RWPE2 (cell line): Measurements from ENCODE around the gene HSD17B11.

ENCODE experiments used
- ATAC-seq: fragments of 200-7000 bp; cut with Tn5 transposase; 3 replicates; pipeline ENCODE4 v1.9.1; 2021; ENCODE audit warnings: low read depth
- DNase-seq: peaks from one replicate; pipeline ENCODE4 v3.0.0-alpha.2; 2020; ENCODE audit warnings: low spot score
- H3K27ac ChIP-seq: fragments of 450-650 bp; 2 replicates; pipeline ENCODE4 v1.5.1; 2017; ENCODE audit warnings: mild to moderate bottlenecking; ENCODE audit not compliant: poor library complexity, severe bottlenecking
- H3K27me3 ChIP-seq: fragments of 250-450 bp; sonication (Bioruptor Pico); 2 replicates; pipeline ENCODE4 v1.5.1; 2021; ENCODE audit warnings: mild to moderate bottlenecking, moderate library complexity; ENCODE audit not compliant: insufficient read depth, poor library complexity, severe bottlenecking
- H3K36me3 ChIP-seq: fragments of 250-450 bp; sonication (Bioruptor Pico); 2 replicates; pipeline ENCODE4 v1.5.1; 2020; ENCODE audit warnings: low read depth, mild to moderate bottlenecking, moderate library complexity
- H3K4me1 ChIP-seq: fragments of 250-450 bp; sonication (Bioruptor Pico); 2 replicates; pipeline ENCODE4 v1.5.1; 2021; ENCODE audit warnings: mild to moderate bottlenecking, moderate library complexity; ENCODE audit not compliant: insufficient read depth, poor library complexity, severe bottlenecking
- H3K4me3 ChIP-seq: fragments of 250-450 bp; sonication (Bioruptor Pico); 2 replicates; pipeline ENCODE4 v1.5.1; 2021; ENCODE audit warnings: mild to moderate bottlenecking, moderate library complexity; ENCODE audit not compliant: severe bottlenecking
- H3K9me3 ChIP-seq: fragments of 250-450 bp; sonication (Bioruptor Pico); 2 replicates; pipeline ENCODE4 v1.5.1; 2021; ENCODE audit warnings: mild to moderate bottlenecking, moderate library complexity; ENCODE audit not compliant: severe bottlenecking
- CTCF ChIP-seq: fragments of 450-650 bp; IDR thresholded peaks from one replicate; pipeline ENCODE4 v1.5.1; 2017; ENCODE audit warnings: mild to moderate bottlenecking, moderate library complexity; ENCODE audit not compliant: poor library complexity, severe bottlenecking

Gene HSD17B11

GRCh38 chr4:87360338-87360935 is 30.6 kb downstream of the HSD17B11 start:
- ATAC-seq (no peak), DNase-seq (no peak)
- Histone ChIP-seq H3K27ac (no peak overlapping the region), H3K9me3 (no peaks in the 10 kb centered on the region), H3K27me3 (no peaks in the 10 kb centered on the region), H3K4me1 (peaks cover 9% of the 10 kb centered on the region), H3K36me3 (no peaks in the 10 kb centered on the region), H3K4me3 (no peak overlapping the region)
- TF ChIP-seq CTCF, result no peak

- H3K4me3 ChIP-seq, result no peak overlapping the region
- no peaks in the 10 kb centered on the region for H3K27me3 ChIP-seq
- no peaks in the 10 kb centered on the region for H3K36me3 ChIP-seq
- DNase-seq, result no peak
- ATAC-seq, result no peak
- no peaks in the 10 kb centered on the region for H3K9me3 ChIP-seq
- no peak overlapping the region for H3K27ac ChIP-seq
- TF ChIP-seq CTCF, result no peak
- peaks cover 19% of the 10 kb centered on the region for H3K4me1 ChIP-seq
These were observed 31.7 kb downstream of the HSD17B11 start for GRCh38 chr4:87359258-87359657.

GRCh38 chr4:87356832-87357526 is 34.0 kb downstream of the HSD17B11 start:
- DNase-seq (no peak), ATAC-seq (peak; percentile 87)
- Histone ChIP-seq H3K4me1 (peaks cover 25% of the 10 kb centered on the region), H3K36me3 (no peaks in the 10 kb centered on the region), H3K27me3 (no peaks in the 10 kb centered on the region), H3K27ac (no peak overlapping the region), H3K9me3 (no peaks in the 10 kb centered on the region), H3K4me3 (no peak overlapping the region)
- no peak for TF ChIP-seq CTCF

GRCh38 chr4:87354168-87355102 is 36.6 kb downstream of the HSD17B11 start:
- peaks cover 25% of the 10 kb centered on the region for H3K4me1 ChIP-seq
- peak overlapping the region; percentile 1 for H3K27ac ChIP-seq
- H3K9me3 ChIP-seq, result no peaks in the 10 kb centered on the region
- no peaks in the 10 kb centered on the region for H3K36me3 ChIP-seq
- no peaks in the 10 kb centered on the region for H3K27me3 ChIP-seq
- peak; percentile 63; the same call in 2 of the 3 replicates for ATAC-seq
- no peak for DNase-seq
- H3K4me3 ChIP-seq, result no peak overlapping the region
- TF ChIP-seq CTCF, result no peak
